ENCODE measurements around the gene PRPF40A. TPM values are rescaled to one million over a fixed set of nuclear protein-coding genes. Genes with fewer than 3 reads are reported as not detected.

The PRPF40A gene
- total RNA-seq, 1 experiment from 2014 or later, result 179 TPM

GRCh38 chr2:152651834-152652233 is 65.4 kb downstream of the PRPF40A start:
- no peak for DNase-seq (ENCODE audit: low read depth)

GRCh38 chr2:152650768-152651371 is 66.4 kb downstream of the PRPF40A start:
- DNase-seq (ENCODE audit: low read depth), result no peak

- no peak for DNase-seq (ENCODE audit: low read depth)
These were observed 67.3 kb downstream of the PRPF40A start for GRCh38 chr2:152649997-152650396.

- no peak for DNase-seq (ENCODE audit: low read depth)
These were observed 68.9 kb downstream of the PRPF40A start for GRCh38 chr2:152648336-152648735.

- no peak for DNase-seq (ENCODE audit: low read depth)
These were observed 69.7 kb downstream of the PRPF40A start for GRCh38 chr2:152647552-152647951.

GRCh38 chr2:152646775-152647174 is 70.5 kb downstream of the PRPF40A start:
- DNase-seq (ENCODE audit: low read depth), result peak; percentile 60

GRCh38 chr2:152646264-152646663 is 71.0 kb downstream of the PRPF40A start:
- no peak for DNase-seq (ENCODE audit: low read depth)

GRCh38 chr2:152644189-152644873 is 72.9 kb downstream of the PRPF40A start:
- DNase-seq (ENCODE audit: low read depth), result no peak

GRCh38 chr2:152638590-152638989 is 78.7 kb downstream of the PRPF40A start:
- no peak for DNase-seq (ENCODE audit: low read depth)

- no peak for DNase-seq (ENCODE audit: low read depth)
These were observed 79.2 kb downstream of the PRPF40A start for GRCh38 chr2:152638056-152638455.

- no peak for DNase-seq (ENCODE audit: low read depth)
These were observed 80.0 kb downstream of the PRPF40A start for GRCh38 chr2:152637251-152637650.

- DNase-seq (ENCODE audit: low read depth), result peak; percentile 44
These were observed 81.5 kb downstream of the PRPF40A start for GRCh38 chr2:152635635-152636298.

- DNase-seq (ENCODE audit: low read depth), result no peak
These were observed 84.5 kb downstream of the PRPF40A start for GRCh38 chr2:152632736-152633135.

- DNase-seq (ENCODE audit: low read depth), result no peak
These were observed 86.8 kb downstream of the PRPF40A start for GRCh38 chr2:152630466-152630865.

- no peak for DNase-seq (ENCODE audit: low read depth)
These were observed 88.1 kb downstream of the PRPF40A start for GRCh38 chr2:152629202-152629601.

GRCh38 chr2:152627351-152627957 is 89.8 kb downstream of the PRPF40A start:
- DNase-seq (ENCODE audit: low read depth), result peak; percentile 5

- DNase-seq (ENCODE audit: low read depth), result no peak
These were observed 90.3 kb downstream of the PRPF40A start for GRCh38 chr2:152626911-152627339.

GRCh38 chr2:152624805-152625204 is 92.5 kb downstream of the PRPF40A start:
- no peak for DNase-seq (ENCODE audit: low read depth)

- no peak for DNase-seq (ENCODE audit: low read depth)
These were observed 93.5 kb downstream of the PRPF40A start for GRCh38 chr2:152623775-152624174.

GRCh38 chr2:152623076-152623740 is 94.1 kb downstream of the PRPF40A start:
- DNase-seq (ENCODE audit: low read depth), result no peak

GRCh38 chr2:152622219-152622618 is 95.0 kb downstream of the PRPF40A start:
- no peak for DNase-seq (ENCODE audit: low read depth)

GRCh38 chr2:152620985-152621384 is 96.3 kb downstream of the PRPF40A start:
- no peak for DNase-seq (ENCODE audit: low read depth)
